ENCODE data around the gene KIF4B. TPM values are rescaled to one million over a fixed set of nuclear protein-coding genes. Genes with fewer than 3 reads are reported as not detected.

KIF4B gene, protein sequence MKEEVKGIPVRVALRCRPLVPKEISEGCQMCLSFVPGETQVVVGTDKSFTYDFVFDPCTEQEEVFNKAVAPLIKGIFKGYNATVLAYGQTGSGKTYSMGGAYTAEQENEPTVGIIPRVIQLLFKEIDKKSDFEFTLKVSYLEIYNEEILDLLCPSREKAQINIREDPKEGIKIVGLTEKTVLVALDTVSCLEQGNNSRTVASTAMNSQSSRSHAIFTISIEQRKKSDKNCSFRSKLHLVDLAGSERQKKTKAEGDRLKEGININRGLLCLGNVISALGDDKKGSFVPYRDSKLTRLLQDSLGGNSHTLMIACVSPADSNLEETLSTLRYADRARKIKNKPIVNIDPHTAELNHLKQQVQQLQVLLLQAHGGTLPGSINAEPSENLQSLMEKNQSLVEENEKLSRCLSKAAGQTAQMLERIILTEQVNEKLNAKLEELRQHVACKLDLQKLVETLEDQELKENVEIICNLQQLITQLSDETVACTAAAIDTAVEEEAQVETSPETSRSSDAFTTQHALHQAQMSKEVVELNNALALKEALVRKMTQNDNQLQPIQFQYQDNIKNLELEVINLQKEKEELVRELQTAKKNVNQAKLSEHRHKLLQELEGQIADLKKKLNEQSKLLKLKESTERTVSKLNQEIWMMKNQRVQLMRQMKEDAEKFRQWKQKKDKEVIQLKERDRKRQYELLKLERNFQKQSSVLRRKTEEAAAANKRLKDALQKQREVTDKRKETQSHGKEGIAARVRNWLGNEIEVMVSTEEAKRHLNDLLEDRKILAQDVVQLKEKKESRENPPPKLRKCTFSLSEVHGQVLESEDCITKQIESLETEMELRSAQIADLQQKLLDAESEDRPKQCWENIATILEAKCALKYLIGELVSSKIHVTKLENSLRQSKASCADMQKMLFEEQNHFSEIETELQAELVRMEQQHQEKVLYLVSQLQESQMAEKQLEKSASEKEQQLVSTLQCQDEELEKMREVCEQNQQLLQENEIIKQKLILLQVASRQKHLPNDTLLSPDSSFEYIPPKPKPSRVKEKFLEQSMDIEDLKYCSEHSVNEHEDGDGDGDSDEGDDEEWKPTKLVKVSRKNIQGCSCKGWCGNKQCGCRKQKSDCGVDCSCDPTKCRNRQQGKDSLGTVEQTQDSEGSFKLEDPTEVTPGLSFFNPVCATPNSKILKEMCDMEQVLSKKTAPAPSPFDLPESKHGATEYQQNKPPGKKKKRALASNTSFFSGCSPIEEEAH
- polyA plus RNA-seq (2012; ENCODE audit: insufficient read length, low read depth): 0.15 TPM

GRCh38 chr5:155013526-155013925 is at the start of gene KIF4B:
TSS of gene KIF4B (plus strand) at chr5:155013755. CDS start at chr5:155013860, 105 bp downstream.
- TF ChIP-seq POLR2AphosphoS5 (IDR thresholded peaks at IDR 0.05; ENCODE audit: low read depth, low read length): no peak
- TF ChIP-seq, protein P1, sequence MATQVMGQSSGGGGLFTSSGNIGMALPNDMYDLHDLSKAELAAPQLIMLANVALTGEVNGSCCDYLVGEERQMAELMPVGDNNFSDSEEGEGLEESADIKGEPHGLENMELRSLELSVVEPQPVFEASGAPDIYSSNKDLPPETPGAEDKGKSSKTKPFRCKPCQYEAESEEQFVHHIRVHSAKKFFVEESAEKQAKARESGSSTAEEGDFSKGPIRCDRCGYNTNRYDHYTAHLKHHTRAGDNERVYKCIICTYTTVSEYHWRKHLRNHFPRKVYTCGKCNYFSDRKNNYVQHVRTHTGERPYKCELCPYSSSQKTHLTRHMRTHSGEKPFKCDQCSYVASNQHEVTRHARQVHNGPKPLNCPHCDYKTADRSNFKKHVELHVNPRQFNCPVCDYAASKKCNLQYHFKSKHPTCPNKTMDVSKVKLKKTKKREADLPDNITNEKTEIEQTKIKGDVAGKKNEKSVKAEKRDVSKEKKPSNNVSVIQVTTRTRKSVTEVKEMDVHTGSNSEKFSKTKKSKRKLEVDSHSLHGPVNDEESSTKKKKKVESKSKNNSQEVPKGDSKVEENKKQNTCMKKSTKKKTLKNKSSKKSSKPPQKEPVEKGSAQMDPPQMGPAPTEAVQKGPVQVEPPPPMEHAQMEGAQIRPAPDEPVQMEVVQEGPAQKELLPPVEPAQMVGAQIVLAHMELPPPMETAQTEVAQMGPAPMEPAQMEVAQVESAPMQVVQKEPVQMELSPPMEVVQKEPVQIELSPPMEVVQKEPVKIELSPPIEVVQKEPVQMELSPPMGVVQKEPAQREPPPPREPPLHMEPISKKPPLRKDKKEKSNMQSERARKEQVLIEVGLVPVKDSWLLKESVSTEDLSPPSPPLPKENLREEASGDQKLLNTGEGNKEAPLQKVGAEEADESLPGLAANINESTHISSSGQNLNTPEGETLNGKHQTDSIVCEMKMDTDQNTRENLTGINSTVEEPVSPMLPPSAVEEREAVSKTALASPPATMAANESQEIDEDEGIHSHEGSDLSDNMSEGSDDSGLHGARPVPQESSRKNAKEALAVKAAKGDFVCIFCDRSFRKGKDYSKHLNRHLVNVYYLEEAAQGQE (IDR thresholded peaks at IDR 0.05; ENCODE audit: insufficient read depth in 1 of 2, low read depth in 2 of 2, low read length in 2 of 2): no peak
- no peak for TF ChIP-seq FOXP2 (optimal IDR thresholded peaks at IDR 0.05; ENCODE audit: borderline replicate concordance, extremely low read depth, extremely low read length, insufficient read depth)
- TF ChIP-seq TAF1 (IDR thresholded peaks at IDR 0.05; ENCODE audit: borderline replicate concordance, insufficient read depth, low read length): no peak
- TF ChIP-seq SIN3A (IDR thresholded peaks at IDR 0.05; ENCODE audit: borderline replicate concordance, insufficient read depth, low read length): no peak

GRCh38 chr5:154966081-154966841 is 47.3 kb upstream of the KIF4B start:
- TF ChIP-seq FOXP2 (optimal IDR thresholded peaks at IDR 0.05; ENCODE audit: borderline replicate concordance, extremely low read depth, extremely low read length, insufficient read depth) (no peak), SIN3A (IDR thresholded peaks at IDR 0.05; ENCODE audit: borderline replicate concordance, insufficient read depth, low read length) (no peak), POLR2AphosphoS5 (IDR thresholded peaks at IDR 0.05; ENCODE audit: low read depth, low read length) (no peak), TAF1 (IDR thresholded peaks at IDR 0.05; ENCODE audit: borderline replicate concordance, insufficient read depth, low read length) (no peak)
- TF ChIP-seq, protein P1 (IDR thresholded peaks at IDR 0.05; ENCODE audit: insufficient read depth in 1 of 2, low read depth in 2 of 2, low read length in 2 of 2): no peak

DNA sequence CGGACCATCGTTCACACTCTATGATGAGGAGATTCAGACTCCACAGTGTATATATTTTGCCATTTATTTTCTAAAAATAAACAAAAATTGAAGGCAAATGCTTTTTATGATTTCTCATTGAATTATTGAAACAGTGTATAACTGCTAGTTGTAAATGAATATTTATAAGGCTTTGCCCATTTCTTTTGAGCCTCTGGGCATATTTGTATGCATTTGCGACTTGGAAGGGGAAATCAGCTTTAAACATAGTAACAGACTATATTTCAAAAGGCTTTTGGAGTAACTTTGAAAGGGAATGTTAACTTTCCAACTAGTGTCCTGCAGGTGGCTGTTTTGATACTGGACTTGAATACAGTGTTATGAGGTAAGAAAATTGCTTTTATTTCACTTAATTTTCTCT is 46.7 kb upstream of the KIF4B start:
- TF ChIP-seq SIN3A (IDR thresholded peaks at IDR 0.05; ENCODE audit: borderline replicate concordance, insufficient read depth, low read length) (no peak), FOXP2 (optimal IDR thresholded peaks at IDR 0.05; ENCODE audit: borderline replicate concordance, extremely low read depth, extremely low read length, insufficient read depth) (no peak), POLR2AphosphoS5 (IDR thresholded peaks at IDR 0.05; ENCODE audit: low read depth, low read length) (no peak), TAF1 (IDR thresholded peaks at IDR 0.05; ENCODE audit: borderline replicate concordance, insufficient read depth, low read length) (no peak)
- TF ChIP-seq, protein P1 (IDR thresholded peaks at IDR 0.05; ENCODE audit: insufficient read depth in 1 of 2, low read depth in 2 of 2, low read length in 2 of 2): no peak

DNA sequence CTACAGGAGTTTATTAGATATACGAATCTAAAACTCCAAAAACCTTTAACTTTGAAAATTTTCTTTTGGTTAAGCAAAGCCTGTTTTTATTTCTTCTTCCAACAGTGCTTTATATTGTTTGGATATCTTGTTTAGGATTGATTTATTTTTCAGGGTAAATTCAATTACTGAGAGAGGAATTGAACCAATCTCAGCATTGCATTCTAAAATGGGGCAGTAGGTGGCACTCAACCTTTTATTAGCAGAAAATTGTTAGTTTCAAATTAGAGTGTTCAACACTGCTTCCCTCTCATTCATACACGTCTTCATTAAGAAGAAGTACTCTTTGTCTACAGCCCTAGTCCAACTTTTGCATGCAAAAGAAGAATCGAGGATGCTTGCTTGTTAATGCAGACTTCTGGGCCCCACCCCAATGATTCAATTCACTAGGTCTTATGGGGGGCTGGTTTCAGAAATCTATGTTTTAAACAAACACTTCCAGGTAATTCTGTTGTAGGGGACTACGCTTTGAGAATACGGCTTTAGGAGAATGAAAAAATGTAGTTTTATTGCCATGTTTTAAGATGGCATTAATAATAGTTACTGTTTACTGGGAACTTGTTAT is 46.0 kb upstream of the KIF4B start:
- no peak for TF ChIP-seq POLR2AphosphoS5 (IDR thresholded peaks at IDR 0.05; ENCODE audit: low read depth, low read length)
- TF ChIP-seq SIN3A (IDR thresholded peaks at IDR 0.05; ENCODE audit: borderline replicate concordance, insufficient read depth, low read length): no peak
- TF ChIP-seq TAF1 (IDR thresholded peaks at IDR 0.05; ENCODE audit: borderline replicate concordance, insufficient read depth, low read length): no peak
- TF ChIP-seq FOXP2 (optimal IDR thresholded peaks at IDR 0.05; ENCODE audit: borderline replicate concordance, extremely low read depth, extremely low read length, insufficient read depth): no peak
- TF ChIP-seq, protein P1 (IDR thresholded peaks at IDR 0.05; ENCODE audit: insufficient read depth in 1 of 2, low read depth in 2 of 2, low read length in 2 of 2): no peak

Data from PFSK-1 (cell line).